SK-N-SH (cell line): ENCODE measurements around the gene SKI. TPM values are rescaled to one million over a fixed set of nuclear protein-coding genes. Genes with fewer than 3 reads are reported as not detected.

ENCODE experiments used
- CTCF ChIA-PET: fragments of 300-600, 350-600 bp; formaldehyde crosslinking; extraction: SDS; loops from one replicate; lab custom pipeline; 2021; lab: Yijun Ruan, JAX
- POLR2A ChIA-PET: fragments of 350-600 bp; sonication (Branson Sonifier 250); formaldehyde crosslinking; extraction: SDS; loops from one replicate; lab custom pipeline; 2020; ENCODE audit warnings: antibody characterized with exemption, inconsistent platforms; lab: Yijun Ruan, JAX
- DNase-seq: peaks from one replicate; pipeline ENCODE4 v3.0.0; 2012
- H2AFZ ChIP-seq: fragments of 200-600 bp; sonication (generic); 2 replicates; pipeline ENCODE4 v1.8.1; 2016; ENCODE audit warnings: antibody characterized with exemption, mild to moderate bottlenecking, low read depth
- H3F3A ChIP-seq: fragments of 200-600 bp; sonication (generic); replicated peaks from 2 replicates; pipeline ENCODE3; 2016; ENCODE audit warnings: antibody characterized with exemption, mild to moderate bottlenecking; ENCODE audit not compliant: insufficient read depth
- H3K27ac ChIP-seq, 2 experiments: fragments of 200-500 bp in 1 of 2; fragments of 200-600 bp in 1 of 2; sonication (Bioruptor generic) in 1 of 2; sonication (generic), shearing (Covaris generic) in 1 of 2; 2 replicates each; pipeline versions ENCODE4 v1.5.1 to v1.6.1; 2014 to 2016; ENCODE audit warnings: low read depth in 2 of 2, inconsistent platforms in 1 of 2, low read length in 1 of 2, mild to moderate bottlenecking in 1 of 2, mixed read lengths in 1 of 2
- H3K27me3 ChIP-seq: fragments of 200-600 bp; sonication (generic), shearing (Covaris generic); 2 replicates; pipeline ENCODE4 v1.6.1; 2016; ENCODE audit warnings: mixed run types; ENCODE audit not compliant: insufficient read depth
- H3K36me3 ChIP-seq, 2 experiments: fragments of 200-500 bp in 1 of 2; fragments of 200-600 bp in 1 of 2; sonication (Bioruptor generic) in 1 of 2; sonication (generic) in 1 of 2; replicated peaks in 1 of 2; 2 replicates each; pipeline versions ENCODE3 to v1.5.1; 2014 to 2016; ENCODE audit warnings: low read length in 1 of 2, mild to moderate bottlenecking in 1 of 2; ENCODE audit not compliant: insufficient read depth in 2 of 2, control insufficient read depth in 1 of 2
- H3K4me1 ChIP-seq, 2 experiments: fragments of 200-500 bp in 1 of 2; fragments of 200-600 bp in 1 of 2; sonication (Bioruptor generic) in 1 of 2; sonication (generic), shearing (Covaris generic) in 1 of 2; 2 replicates each; pipeline versions ENCODE4 v1.5.1 to v1.6.1; 2014 to 2016; ENCODE audit warnings: low read depth in 1 of 2, low read length in 1 of 2, mixed run types in 1 of 2; ENCODE audit not compliant: insufficient read depth in 2 of 2, control insufficient read depth in 1 of 2
- H3K4me2 ChIP-seq: fragments of 200-600 bp; sonication (generic), shearing (Covaris generic); 2 replicates; pipeline ENCODE4 v1.6.1; 2017; ENCODE audit warnings: mixed run types
- H3K4me3 ChIP-seq, 2 experiments: fragments of 200-500 bp in 1 of 2; fragments of 200-600 bp in 1 of 2; sonication (Bioruptor generic) in 1 of 2; sonication (generic), shearing (Covaris generic) in 1 of 2; 2 replicates each; pipeline versions ENCODE4 v1.5.1 to v1.8.1; 2014 to 2016; ENCODE audit warnings: low read depth in 2 of 2, inconsistent platforms in 1 of 2, low read length in 1 of 2, mild to moderate bottlenecking in 1 of 2, mixed read lengths in 1 of 2, moderate library complexity in 1 of 2
- H3K79me2 ChIP-seq: fragments of 200-600 bp; sonication (generic); 2 replicates; pipeline ENCODE4 v1.8.1; 2017; ENCODE audit warnings: mild to moderate bottlenecking; ENCODE audit not compliant: insufficient read depth
- H3K9ac ChIP-seq: fragments of 200-600 bp; sonication (generic); 2 replicates; pipeline ENCODE4 v1.6.1; 2017; ENCODE audit warnings: mixed run types
- H3K9me2 ChIP-seq: fragments of 200-600 bp; sonication (generic); 2 replicates; pipeline ENCODE4 v1.6.1; 2017; ENCODE audit warnings: mixed run types
- H3K9me3 ChIP-seq: fragments of 200-600 bp; sonication (generic); 2 replicates; pipeline ENCODE4 v1.6.1; 2017; ENCODE audit warnings: mixed run types, mild to moderate bottlenecking, moderate library complexity
- H4K20me1 ChIP-seq: fragments of 200-600 bp; sonication (generic); 2 replicates; pipeline ENCODE4 v1.6.1; 2017; ENCODE audit warnings: mild to moderate bottlenecking, mixed run types; ENCODE audit not compliant: insufficient read depth
- CHD2 ChIP-seq: fragments of 150-350 bp; IDR thresholded peaks from 2 replicates; pipeline ENCODE4 v1.6.1; 2018; ENCODE audit warnings: low read length; ENCODE audit not compliant: partially characterized antibody
- ELF1 ChIP-seq: IDR thresholded peaks from 2 replicates; pipeline ENCODE4 v1.4.0; 2012
- FOSL2 ChIP-seq: IDR thresholded peaks from 2 replicates; pipeline ENCODE4 v1.4.0; 2012; ENCODE audit warnings: low read depth, mild to moderate bottlenecking, moderate library complexity, borderline replicate concordance
- FOXM1 ChIP-seq: IDR thresholded peaks from 2 replicates; pipeline ENCODE4 v1.4.0; 2012; ENCODE audit warnings: low read depth, mild to moderate bottlenecking
- GATA2 ChIP-seq: sonication (generic); formaldehyde crosslinking; IDR thresholded peaks from 2 replicates; pipeline ENCODE4 v1.5.0; 2020; ENCODE audit warnings: mild to moderate bottlenecking, missing genetic modification reagents
- MXI1 ChIP-seq: IDR thresholded peaks from 2 replicates; pipeline ENCODE4 v1.6.1; 2012; ENCODE audit warnings: mild to moderate bottlenecking, low read depth, low read length, improper control_type of control experiment
- NFIC ChIP-seq: IDR thresholded peaks from 2 replicates; pipeline ENCODE4 v1.4.0; 2012; ENCODE audit warnings: borderline replicate concordance
- RFX5 ChIP-seq: IDR thresholded peaks from 2 replicates; pipeline ENCODE4 v1.6.1; 2012; ENCODE audit warnings: mild to moderate bottlenecking, improper control_type of control experiment, low read length
- SIN3A ChIP-seq: IDR thresholded peaks from 2 replicates; pipeline ENCODE4 v1.6.1; 2012; ENCODE audit warnings: low read depth, mild to moderate bottlenecking, low read length, moderate library complexity, borderline replicate concordance
- TAF1 ChIP-seq: IDR thresholded peaks from 2 replicates; pipeline ENCODE4 v1.6.1; 2012; ENCODE audit warnings: low read depth, mild to moderate bottlenecking, low read length, moderate library complexity, borderline replicate concordance
- YY1 ChIP-seq: IDR thresholded peaks from 2 replicates; pipeline ENCODE4 v1.4.0; 2012; ENCODE audit warnings: low read depth, mild to moderate bottlenecking
- WGBS: methylation state at CpG from one replicate; pipeline ENCODE4 v1.1.6; 2017; ENCODE audit warnings: low lambda C conversion rate; 5-methylcytosine and 5-hydroxymethylcytosine counted together
- polyA plus RNA-seq, 3 experiments: library from polyadenylated mRNA; depleted of rRNA; stranded (reverse); fragments of >200 nt; gene quantifications; 2 replicates each; pipeline ENCODE4 v1.2.3, GENCODE V29; 2012
- TF ChIP-seq, protein P1 (sequence below): fragments of 150-350 bp; IDR thresholded peaks from 2 replicates; pipeline ENCODE4 v1.6.1; 2016; ENCODE audit warnings: mild to moderate bottlenecking, low read depth, low read length
- TF ChIP-seq, protein P2 (sequence below): fragments of 200-600 bp; sonication (generic); IDR thresholded peaks from 2 replicates; pipeline ENCODE4 v1.6.1; 2017; ENCODE audit warnings: antibody characterized with exemption, mild to moderate bottlenecking, moderate library complexity
- TF ChIP-seq, protein P3 (sequence below): fragments of 150-350 bp; IDR thresholded peaks from 2 replicates; pipeline ENCODE4 v1.6.1; 2017; ENCODE audit warnings: antibody characterized with exemption, low read length, low read depth, borderline replicate concordance
- TF ChIP-seq, protein P4 (sequence below): IDR thresholded peaks from 2 replicates; pipeline ENCODE4 v1.4.0; 2012; ENCODE audit warnings: low read depth

The SKI gene
- polyA plus RNA-seq, 1 of the 3 experiments (the other 2 are of a cell fraction) = 7.2 TPM

DNA sequence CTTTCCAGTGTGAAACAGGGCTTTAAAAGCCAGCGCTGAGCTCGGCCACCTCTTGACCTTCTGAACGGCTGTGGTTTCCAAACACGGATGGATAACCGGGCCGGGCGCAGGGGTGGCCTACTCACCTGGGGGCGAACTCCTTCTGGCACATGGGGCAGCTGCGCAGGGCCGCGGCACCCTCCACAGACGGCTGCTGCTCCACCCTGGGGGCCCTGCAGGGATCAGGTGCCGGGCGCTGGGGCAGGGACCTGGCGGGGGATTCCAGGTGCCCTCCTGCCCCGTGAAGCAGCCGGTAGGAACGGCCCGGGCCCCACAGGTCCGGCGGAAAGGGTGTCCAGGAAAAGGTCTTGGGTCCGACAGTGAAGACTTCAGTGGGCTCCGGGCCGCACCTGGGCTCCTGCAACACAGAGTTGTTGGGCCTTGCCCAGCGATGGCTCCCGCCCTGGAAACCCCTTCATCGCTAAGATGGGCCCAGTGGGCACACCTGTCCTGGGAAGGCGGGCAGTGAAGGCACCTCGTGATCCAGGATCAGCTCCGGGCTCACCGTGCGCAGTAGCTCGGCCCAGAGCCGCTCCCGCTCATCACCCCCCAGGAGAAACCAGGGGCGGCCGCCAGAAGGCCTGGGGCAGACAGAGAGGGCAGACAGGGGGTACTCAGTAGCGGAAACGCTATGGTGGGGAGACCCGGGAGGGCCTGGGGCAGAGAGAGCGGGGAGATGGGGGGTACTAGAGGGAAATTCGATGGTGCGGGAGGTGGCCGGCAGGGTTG is 34.4 kb upstream of the SKI start:
- no peak for DNase-seq
- CTCF ChIA-PET = interaction anchor here (0.8 to 11.4 kb wide), 5 partner anchors 19 to 196 kb away, joined by 3 to 292 read pairs (median 53); partner anchors contain the start of genes MORN1 and RER1
- Histone ChIP-seq H4K20me1 (no peaks in the 10 kb centered on the region), H2AFZ (no peak overlapping the region), H3K79me2 (peaks cover 36% of the 10 kb centered on the region), H3K4me3 (peak overlapping the region; percentile 62 to 68)
- POLR2A ChIA-PET = no interaction called here
- TF ChIP-seq, protein P1, sequence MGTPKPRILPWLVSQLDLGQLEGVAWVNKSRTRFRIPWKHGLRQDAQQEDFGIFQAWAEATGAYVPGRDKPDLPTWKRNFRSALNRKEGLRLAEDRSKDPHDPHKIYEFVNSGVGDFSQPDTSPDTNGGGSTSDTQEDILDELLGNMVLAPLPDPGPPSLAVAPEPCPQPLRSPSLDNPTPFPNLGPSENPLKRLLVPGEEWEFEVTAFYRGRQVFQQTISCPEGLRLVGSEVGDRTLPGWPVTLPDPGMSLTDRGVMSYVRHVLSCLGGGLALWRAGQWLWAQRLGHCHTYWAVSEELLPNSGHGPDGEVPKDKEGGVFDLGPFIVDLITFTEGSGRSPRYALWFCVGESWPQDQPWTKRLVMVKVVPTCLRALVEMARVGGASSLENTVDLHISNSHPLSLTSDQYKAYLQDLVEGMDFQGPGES = no peak
- TF ChIP-seq SIN3A (no peak), FOSL2 (no peak), ELF1 (no peak), GATA2 (CRISPR knock-in tag) (no peak), YY1 (no peak), TAF1 (no peak), CHD2 (no peak), MXI1 (no peak), FOXM1 (no peak), RFX5 (no peak), NFIC (no peak)
- TF ChIP-seq, protein P2, sequence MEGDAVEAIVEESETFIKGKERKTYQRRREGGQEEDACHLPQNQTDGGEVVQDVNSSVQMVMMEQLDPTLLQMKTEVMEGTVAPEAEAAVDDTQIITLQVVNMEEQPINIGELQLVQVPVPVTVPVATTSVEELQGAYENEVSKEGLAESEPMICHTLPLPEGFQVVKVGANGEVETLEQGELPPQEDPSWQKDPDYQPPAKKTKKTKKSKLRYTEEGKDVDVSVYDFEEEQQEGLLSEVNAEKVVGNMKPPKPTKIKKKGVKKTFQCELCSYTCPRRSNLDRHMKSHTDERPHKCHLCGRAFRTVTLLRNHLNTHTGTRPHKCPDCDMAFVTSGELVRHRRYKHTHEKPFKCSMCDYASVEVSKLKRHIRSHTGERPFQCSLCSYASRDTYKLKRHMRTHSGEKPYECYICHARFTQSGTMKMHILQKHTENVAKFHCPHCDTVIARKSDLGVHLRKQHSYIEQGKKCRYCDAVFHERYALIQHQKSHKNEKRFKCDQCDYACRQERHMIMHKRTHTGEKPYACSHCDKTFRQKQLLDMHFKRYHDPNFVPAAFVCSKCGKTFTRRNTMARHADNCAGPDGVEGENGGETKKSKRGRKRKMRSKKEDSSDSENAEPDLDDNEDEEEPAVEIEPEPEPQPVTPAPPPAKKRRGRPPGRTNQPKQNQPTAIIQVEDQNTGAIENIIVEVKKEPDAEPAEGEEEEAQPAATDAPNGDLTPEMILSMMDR = no peak
- TF ChIP-seq, protein P3, sequence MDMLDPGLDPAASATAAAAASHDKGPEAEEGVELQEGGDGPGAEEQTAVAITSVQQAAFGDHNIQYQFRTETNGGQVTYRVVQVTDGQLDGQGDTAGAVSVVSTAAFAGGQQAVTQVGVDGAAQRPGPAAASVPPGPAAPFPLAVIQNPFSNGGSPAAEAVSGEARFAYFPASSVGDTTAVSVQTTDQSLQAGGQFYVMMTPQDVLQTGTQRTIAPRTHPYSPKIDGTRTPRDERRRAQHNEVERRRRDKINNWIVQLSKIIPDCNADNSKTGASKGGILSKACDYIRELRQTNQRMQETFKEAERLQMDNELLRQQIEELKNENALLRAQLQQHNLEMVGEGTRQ = no peak
- TF ChIP-seq, protein P4, sequence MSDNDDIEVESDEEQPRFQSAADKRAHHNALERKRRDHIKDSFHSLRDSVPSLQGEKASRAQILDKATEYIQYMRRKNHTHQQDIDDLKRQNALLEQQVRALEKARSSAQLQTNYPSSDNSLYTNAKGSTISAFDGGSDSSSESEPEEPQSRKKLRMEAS = no peak
- TF ChIP-seq, all 33 proteins: peak for 0
- Histone ChIP-seq H3K4me1 (peaks cover 0 to 46% of the 10 kb centered on the region in 2 experiments; a peak in 1 of 4 replicates), H3K9me3 (no peaks in the 10 kb centered on the region), H3F3A (peaks cover 4% of the 10 kb centered on the region), H3K4me2 (peak overlapping the region; percentile 87), H3K27ac (peak overlapping the region in 1 of 2 experiments; percentile 79; a peak in 2 of 4 replicates), H3K9ac (peak overlapping the region; percentile 67; the same call in 1 of the 2 replicates), H3K9me2 (no peaks in the 10 kb centered on the region), H3K36me3 (no peaks in the 10 kb centered on the region), H3K27me3 (no peaks in the 10 kb centered on the region)
- 26% methylated on average over 12 of the region's 44 CpGs for WGBS
